ENCODE data around the gene ISOC2. TPM values are rescaled to one million over a fixed set of nuclear protein-coding genes. Genes with fewer than 3 reads are reported as not detected.

The ISOC2 gene
- total RNA-seq, 1 experiment from 2014 or later, result 185 TPM

GRCh38 chr19:55493645-55494171 lies 32.3 kb upstream of the ISOC2 start:
- DNase-seq, result peak; percentile 63
- no peak overlapping the region for H3K4me3 ChIP-seq (ENCODE audit: insufficient read depth, low read depth, low read length)
- no peaks in the 10 kb centered on the region for H3K27me3 ChIP-seq (ENCODE audit: control insufficient read depth, insufficient read depth, low read length)
- no peaks in the 10 kb centered on the region for H3K36me3 ChIP-seq (replicated peaks; ENCODE audit: control insufficient read depth, insufficient read depth, low read length)

- no peak overlapping the region for H3K4me3 ChIP-seq (ENCODE audit: insufficient read depth, low read depth, low read length)
- H3K36me3 ChIP-seq (replicated peaks; ENCODE audit: control insufficient read depth, insufficient read depth, low read length), result no peaks in the 10 kb centered on the region
- peak; percentile 60 for DNase-seq
- H3K27me3 ChIP-seq (ENCODE audit: control insufficient read depth, insufficient read depth, low read length), result no peaks in the 10 kb centered on the region
These were observed 31.7 kb upstream of the ISOC2 start for GRCh38 chr19:55493052-55493644.

- H3K36me3 ChIP-seq (replicated peaks; ENCODE audit: control insufficient read depth, insufficient read depth, low read length), result no peaks in the 10 kb centered on the region
- no peak overlapping the region for H3K4me3 ChIP-seq (ENCODE audit: insufficient read depth, low read depth, low read length)
- no peaks in the 10 kb centered on the region for H3K27me3 ChIP-seq (ENCODE audit: control insufficient read depth, insufficient read depth, low read length)
- peak; percentile 36 for DNase-seq
These were observed 31.0 kb upstream of the ISOC2 start for GRCh38 chr19:55492362-55492944.

- H3K4me3 ChIP-seq (ENCODE audit: insufficient read depth, low read depth, low read length), result no peak overlapping the region
- peak; percentile 48 for DNase-seq
- no peaks in the 10 kb centered on the region for H3K36me3 ChIP-seq (replicated peaks; ENCODE audit: control insufficient read depth, insufficient read depth, low read length)
- H3K27me3 ChIP-seq (ENCODE audit: control insufficient read depth, insufficient read depth, low read length), result no peaks in the 10 kb centered on the region
These were observed 30.3 kb upstream of the ISOC2 start for GRCh38 chr19:55491546-55492360.

GRCh38 chr19:55490478-55491432 lies 29.3 kb upstream of the ISOC2 start:
- Histone ChIP-seq H3K27me3 (ENCODE audit: control insufficient read depth, insufficient read depth, low read length) (no peaks in the 10 kb centered on the region), H3K4me3 (ENCODE audit: insufficient read depth, low read depth, low read length) (no peak overlapping the region), H3K36me3 (replicated peaks; ENCODE audit: control insufficient read depth, insufficient read depth, low read length) (no peaks in the 10 kb centered on the region)
- peak; percentile 68 for DNase-seq

- Histone ChIP-seq H3K36me3 (replicated peaks; ENCODE audit: control insufficient read depth, insufficient read depth, low read length) (no peaks in the 10 kb centered on the region), H3K4me3 (ENCODE audit: insufficient read depth, low read depth, low read length) (no peak overlapping the region), H3K27me3 (ENCODE audit: control insufficient read depth, insufficient read depth, low read length) (no peaks in the 10 kb centered on the region)
- peak; percentile 66 for DNase-seq
These were observed 28.5 kb upstream of the ISOC2 start for GRCh38 chr19:55489711-55490477.

- DNase-seq, result peak; percentile 93
- peak overlapping the region; percentile 2; the same call in 1 of the 2 replicates for H3K4me3 ChIP-seq (ENCODE audit: insufficient read depth, low read depth, low read length)
- no peaks in the 10 kb centered on the region for H3K36me3 ChIP-seq (replicated peaks; ENCODE audit: control insufficient read depth, insufficient read depth, low read length)
- H3K27me3 ChIP-seq (ENCODE audit: control insufficient read depth, insufficient read depth, low read length), result no peaks in the 10 kb centered on the region
These were observed 27.7 kb upstream of the ISOC2 start for GRCh38 chr19:55488986-55489710.

GRCh38 chr19:55487924-55488687 lies 26.7 kb upstream of the ISOC2 start, which contains the start of gene SSC5D:
Gene SSC5D, plus strand, starts transcription at chr19:55488436. Its CDS starts 154 bp downstream, at chr19:55488590.
- Histone ChIP-seq H3K27me3 (ENCODE audit: control insufficient read depth, insufficient read depth, low read length) (no peaks in the 10 kb centered on the region), H3K36me3 (replicated peaks; ENCODE audit: control insufficient read depth, insufficient read depth, low read length) (no peaks in the 10 kb centered on the region), H3K4me3 (ENCODE audit: insufficient read depth, low read depth, low read length) (peak within 1 kb of the TSS; percentile 33)
- DNase-seq, result peak; percentile 89

GRCh38 chr19:55486971-55487923 lies 25.8 kb upstream of the ISOC2 start:
- H3K4me3 ChIP-seq (ENCODE audit: insufficient read depth, low read depth, low read length), result 0 out of 2 replicates have a peak overlapping the region, but pooled peaks have one; percentile 11
- H3K27me3 ChIP-seq (ENCODE audit: control insufficient read depth, insufficient read depth, low read length), result no peaks in the 10 kb centered on the region
- peak; percentile 80 for DNase-seq
- H3K36me3 ChIP-seq (replicated peaks; ENCODE audit: control insufficient read depth, insufficient read depth, low read length), result no peaks in the 10 kb centered on the region

GRCh38 chr19:55486043-55486970 lies 24.9 kb upstream of the ISOC2 start:
- H3K4me3 ChIP-seq (ENCODE audit: insufficient read depth, low read depth, low read length), result no peak overlapping the region
- no peaks in the 10 kb centered on the region for H3K27me3 ChIP-seq (ENCODE audit: control insufficient read depth, insufficient read depth, low read length)
- peak; percentile 73 for DNase-seq
- H3K36me3 ChIP-seq (replicated peaks; ENCODE audit: control insufficient read depth, insufficient read depth, low read length), result no peaks in the 10 kb centered on the region

Data from H7 (cell line).